Gastrocnemius medialis (tissue), 4 donors: ENCODE data around the gene IL4.

ENCODE experiments used
- CTCF ChIP-seq, 5 experiments: fragments of 450-650 bp in 3 of 5; fragments of 200-600 bp in 2 of 5; sonication (generic) in 2 of 5; IDR thresholded peaks in 4 of 5; conservative IDR thresholded peaks in 1 of 5; 1 replicate in 4 of 5; 2 replicates in 1 of 5; pipeline ENCODE4 v1.5.1; 2016 to 2019; ENCODE audit warnings: antibody characterized with exemption in 5 of 5, mild to moderate bottlenecking in 3 of 5, moderate library complexity in 3 of 5
- POLR2A ChIP-seq, 2 donors: fragments of 450-650 bp; IDR thresholded peaks; one replicate each; pipeline ENCODE4 v1.6.1; 2017; ENCODE audit warnings: antibody characterized with exemption in 2 of 2, mild to moderate bottlenecking in 2 of 2, moderate library complexity in 2 of 2

- no peak for TF ChIP-seq POLR2A (IDR thresholded peaks at IDR 0.05)
- no peak for TF ChIP-seq CTCF (IDR thresholded peaks at IDR 0.05 in 4 of 5, conservative IDR thresholded peaks at IDR 0.05 in 1 of 5)
These were observed 21.8 kb upstream of the IL4 start for GRCh38 chr5:132651838-132652469.
